ENCODE data around the gene GPC5. TPM values are rescaled to one million over a fixed set of nuclear protein-coding genes. Genes with fewer than 3 reads are reported as not detected.

Gene GPC5
- total RNA-seq, 1 donor from 2014 or later: 0.24 TPM

DNA sequence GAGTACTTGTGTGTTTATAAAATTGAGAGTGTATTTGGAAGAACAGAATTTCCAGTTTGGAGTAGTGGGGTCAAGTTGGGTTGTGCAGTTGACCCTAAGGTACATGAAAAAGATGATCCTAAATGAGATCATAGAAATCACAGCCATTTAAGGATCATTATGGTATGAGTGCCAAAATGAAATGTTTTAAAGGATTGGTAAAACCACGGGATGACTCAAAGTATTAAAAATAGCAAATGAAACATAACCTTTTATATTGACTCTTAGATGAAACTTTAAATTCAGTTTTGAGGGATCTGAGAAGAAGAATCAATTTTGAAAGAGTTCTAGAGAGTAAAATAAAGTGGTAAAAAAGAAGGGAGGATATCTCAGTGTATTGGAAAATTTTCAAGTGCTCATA is 773.8 kb downstream of the GPC5 start:
- no peaks in the 10 kb centered on the region for H3K27me3 Mint-ChIP-seq
- no peaks in the 10 kb centered on the region for H3K9me3 Mint-ChIP-seq
- no peak for TF ChIP-seq CTCF (IDR thresholded peaks at IDR 0.05)
- intact Hi-C loops (cut with micrococcal nuclease): no loop called here
- CTCF ChIA-PET: no interaction called here
- ATAC-seq (ENCODE audit: low read depth): no peak
- DNase-seq: no peak
- no peaks in the 10 kb centered on the region for H3K4me1 Mint-ChIP-seq
- POLR2A ChIA-PET: no interaction called here
- H3K36me3 Mint-ChIP-seq (ENCODE audit: low read depth): no peaks in the 10 kb centered on the region
- no peak overlapping the region for H3K27ac Mint-ChIP-seq
- no peak overlapping the region for H3K4me3 Mint-ChIP-seq

DNA sequence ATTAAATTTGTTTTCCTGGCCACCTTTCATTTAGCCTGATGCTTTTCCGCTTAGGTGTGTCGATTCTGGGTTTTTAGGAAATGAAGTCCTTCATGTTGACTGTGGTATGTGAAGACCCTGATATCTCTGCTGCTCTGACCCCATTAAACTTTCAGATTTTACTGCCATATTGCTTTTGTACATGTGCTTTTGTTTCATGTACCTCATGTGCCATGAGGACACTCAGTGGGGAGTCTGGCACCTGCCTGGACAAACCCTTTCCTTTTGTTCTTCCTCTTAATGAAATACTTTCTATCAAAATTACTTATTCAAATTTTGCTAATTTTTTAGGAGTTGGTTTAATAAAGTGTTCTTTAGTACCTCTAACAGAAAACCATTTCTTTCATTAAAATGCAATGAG is 774.8 kb downstream of the GPC5 start:
- ChIA-PET POLR2A (no interaction called here), CTCF (no interaction called here)
- no peak overlapping the region for H3K27ac Mint-ChIP-seq
- H3K9me3 Mint-ChIP-seq: no peaks in the 10 kb centered on the region
- H3K27me3 Mint-ChIP-seq: no peaks in the 10 kb centered on the region
- H3K4me1 Mint-ChIP-seq: no peaks in the 10 kb centered on the region
- intact Hi-C loops (cut with micrococcal nuclease): no loop called here
- ATAC-seq (ENCODE audit: low read depth): no peak
- no peak for TF ChIP-seq CTCF (IDR thresholded peaks at IDR 0.05)
- no peak for DNase-seq
- H3K4me3 Mint-ChIP-seq: no peak overlapping the region
- H3K36me3 Mint-ChIP-seq (ENCODE audit: low read depth): no peaks in the 10 kb centered on the region

GRCh38 chr13:92175330-92175729 is 776.9 kb downstream of the GPC5 start:
- POLR2A ChIA-PET: no interaction called here
- CTCF ChIA-PET: no interaction called here
- no peak for TF ChIP-seq CTCF (IDR thresholded peaks at IDR 0.05)

GRCh38 chr13:92177966-92178365 is 779.5 kb downstream of the GPC5 start:
- no peak for TF ChIP-seq CTCF (IDR thresholded peaks at IDR 0.05)
- Mint-ChIP-seq H3K27me3 (no peaks in the 10 kb centered on the region), H3K4me1 (no peaks in the 10 kb centered on the region), H3K36me3 (ENCODE audit: low read depth) (no peaks in the 10 kb centered on the region), H3K4me3 (no peak overlapping the region), H3K9me3 (no peaks in the 10 kb centered on the region), H3K27ac (no peak overlapping the region)
- CTCF ChIA-PET: no interaction called here
- intact Hi-C loops (cut with micrococcal nuclease): no loop called here
- DNase-seq: no peak
- no peak for ATAC-seq (ENCODE audit: low read depth)
- POLR2A ChIA-PET: no interaction called here

More at GRCh38 chr13:92175330-92175729, 776.9 kb downstream of the GPC5 start:
- no peak for DNase-seq
- H3K27me3 Mint-ChIP-seq: no peaks in the 10 kb centered on the region
- intact Hi-C loops (cut with micrococcal nuclease): no loop called here
- H3K27ac Mint-ChIP-seq: no peak overlapping the region
- no peak for ATAC-seq (ENCODE audit: low read depth)
- H3K4me3 Mint-ChIP-seq: no peak overlapping the region
- no peaks in the 10 kb centered on the region for H3K9me3 Mint-ChIP-seq
- H3K36me3 Mint-ChIP-seq (ENCODE audit: low read depth): no peaks in the 10 kb centered on the region
- no peaks in the 10 kb centered on the region for H3K4me1 Mint-ChIP-seq

DNA sequence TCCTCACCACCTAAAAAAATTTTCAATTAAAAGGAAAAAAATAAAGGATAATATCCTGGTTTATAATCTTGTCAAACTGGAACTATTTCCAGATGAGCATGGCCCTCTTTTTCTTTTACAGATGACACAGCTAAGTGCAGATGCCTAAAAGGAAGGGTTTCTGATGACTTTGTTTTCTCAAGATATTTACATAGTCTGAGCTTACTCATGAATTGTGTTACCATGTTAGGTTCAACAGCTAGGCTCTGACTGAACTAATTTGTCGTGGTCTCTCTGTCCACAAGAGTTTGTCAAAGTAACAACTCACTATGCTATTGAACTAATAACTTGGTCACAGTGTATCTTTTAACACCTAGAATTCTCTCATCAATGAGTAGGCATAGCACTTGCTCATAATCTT is 780.8 kb downstream of the GPC5 start:
- H3K27ac Mint-ChIP-seq: no peak overlapping the region
- intact Hi-C loops (cut with micrococcal nuclease): no loop called here
- ATAC-seq (ENCODE audit: low read depth): no peak
- CTCF ChIA-PET: no interaction called here
- H3K4me1 Mint-ChIP-seq: no peaks in the 10 kb centered on the region
- no peak overlapping the region for H3K4me3 Mint-ChIP-seq
- POLR2A ChIA-PET: no interaction called here
- no peaks in the 10 kb centered on the region for H3K9me3 Mint-ChIP-seq
- DNase-seq: no peak
- no peak for TF ChIP-seq CTCF (IDR thresholded peaks at IDR 0.05)
- no peaks in the 10 kb centered on the region for H3K36me3 Mint-ChIP-seq (ENCODE audit: low read depth)
- no peaks in the 10 kb centered on the region for H3K27me3 Mint-ChIP-seq
